KMS-11 (cell line): Measurements from ENCODE around the gene CAPZB.

Source experiments
- H2AFZ ChIP-seq: fragments of 200-600 bp; sonication (generic); 2 replicates; pipeline ENCODE4 v1.6.1; 2016; ENCODE audit warnings: antibody characterized with exemption, mixed run types, low read depth
- H3K27ac ChIP-seq: fragments of 200-600 bp; sonication (generic); 2 replicates; pipeline ENCODE4 v1.6.1; 2016; ENCODE audit warnings: mild to moderate bottlenecking, mixed run types
- H3K27me3 ChIP-seq: fragments of 200-600 bp; sonication (generic); 2 replicates; pipeline ENCODE4 v1.6.1; 2017; ENCODE audit warnings: mild to moderate bottlenecking, low read depth, mixed run types, moderate library complexity; ENCODE audit not compliant: insufficient read depth
- H3K36me3 ChIP-seq: fragments of 200-600 bp; sonication (generic); 2 replicates; pipeline ENCODE4 v1.6.1; 2017; ENCODE audit warnings: mild to moderate bottlenecking, mixed run types; ENCODE audit not compliant: insufficient read depth
- H3K4me1 ChIP-seq: fragments of 200-600 bp; sonication (generic); 2 replicates; pipeline ENCODE4 v1.6.1; 2016; ENCODE audit warnings: mild to moderate bottlenecking, low read depth, mixed run types; ENCODE audit not compliant: poor library complexity, severe bottlenecking
- H3K4me2 ChIP-seq: fragments of 200-600 bp; sonication (generic); 2 replicates; pipeline ENCODE4 v1.7.0; 2016; ENCODE audit warnings: mild to moderate bottlenecking, mixed run types
- H3K4me3 ChIP-seq: fragments of 200-600 bp; sonication (generic); IDR thresholded peaks from 2 replicates; pipeline ENCODE4 v1.6.1; 2017; ENCODE audit warnings: low read depth, low read length, mixed read lengths; ENCODE audit not compliant: insufficient read depth
- H3K79me2 ChIP-seq: fragments of 200-600 bp; sonication (generic); 2 replicates; pipeline ENCODE4 v1.6.1; 2016; ENCODE audit warnings: low read depth, mixed run types; ENCODE audit not compliant: insufficient read depth
- H3K9ac ChIP-seq: fragments of 200-600 bp; sonication (generic); 2 replicates; pipeline ENCODE4 v1.6.1; 2016; ENCODE audit warnings: mild to moderate bottlenecking, mixed run types
- H4K20me1 ChIP-seq: fragments of 200-600 bp; sonication (generic); 2 replicates; pipeline ENCODE4 v1.6.1; 2016; ENCODE audit warnings: mild to moderate bottlenecking, mixed run types; ENCODE audit not compliant: insufficient read depth
- CTCF ChIP-seq: fragments of 200-600 bp; sonication (generic); conservative IDR thresholded peaks from 2 replicates; pipeline ENCODE4 v1.6.1; 2017; ENCODE audit warnings: low read depth, mild to moderate bottlenecking, antibody characterized with exemption, low read length, moderate library complexity, mixed read lengths

Gene CAPZB

GRCh38 chr1:19414515-19415121 lies 70.7 kb downstream of the CAPZB start:
- H2AFZ ChIP-seq: no peak overlapping the region
- no peaks in the 10 kb centered on the region for H3K36me3 ChIP-seq
- TF ChIP-seq CTCF: no peak
- no peak overlapping the region for H3K4me2 ChIP-seq
- 0 out of 2 replicates have a peak, but pooled peaks cover 3% of the 10 kb centered on the region for H4K20me1 ChIP-seq
- H3K4me1 ChIP-seq: no peaks in the 10 kb centered on the region
- H3K27me3 ChIP-seq: no peaks in the 10 kb centered on the region
- no peak overlapping the region for H3K27ac ChIP-seq
- no peak overlapping the region for H3K9ac ChIP-seq
- H3K79me2 ChIP-seq: peaks cover 5% of the 10 kb centered on the region; the same call in 1 of the 2 replicates
- H3K4me3 ChIP-seq: no peak overlapping the region

- Histone ChIP-seq H3K4me1 (no peaks in the 10 kb centered on the region), H3K4me2 (no peak overlapping the region), H3K79me2 (peaks cover 9% of the 10 kb centered on the region; the same call in 1 of the 2 replicates), H3K27ac (no peak overlapping the region), H3K9ac (no peak overlapping the region), H3K27me3 (no peaks in the 10 kb centered on the region), H4K20me1 (0 out of 2 replicates have a peak, but pooled peaks cover 3% of the 10 kb centered on the region), H2AFZ (no peak overlapping the region), H3K36me3 (no peaks in the 10 kb centered on the region), H3K4me3 (no peak overlapping the region)
- TF ChIP-seq CTCF: no peak
Measured at GRCh38 chr1:19413999-19414398, 71.3 kb downstream of the CAPZB start.

GRCh38 chr1:19412654-19413053 lies 72.7 kb downstream of the CAPZB start:
- Histone ChIP-seq H3K36me3 (no peaks in the 10 kb centered on the region), H3K4me3 (no peak overlapping the region), H3K27ac (no peak overlapping the region), H3K79me2 (peaks cover 9% of the 10 kb centered on the region; the same call in 1 of the 2 replicates), H3K4me1 (no peaks in the 10 kb centered on the region), H3K4me2 (no peak overlapping the region), H2AFZ (no peak overlapping the region), H4K20me1 (0 out of 2 replicates have a peak, but pooled peaks cover 3% of the 10 kb centered on the region), H3K27me3 (no peaks in the 10 kb centered on the region), H3K9ac (no peak overlapping the region)
- no peak for TF ChIP-seq CTCF

- Histone ChIP-seq H3K9ac (no peak overlapping the region), H4K20me1 (0 out of 2 replicates have a peak, but pooled peaks cover 3% of the 10 kb centered on the region), H3K4me1 (no peaks in the 10 kb centered on the region), H3K27me3 (no peaks in the 10 kb centered on the region), H3K27ac (no peak overlapping the region), H3K79me2 (peaks cover 9% of the 10 kb centered on the region; the same call in 1 of the 2 replicates), H3K4me2 (no peak overlapping the region), H3K4me3 (no peak overlapping the region), H3K36me3 (no peaks in the 10 kb centered on the region), H2AFZ (no peak overlapping the region)
- no peak for TF ChIP-seq CTCF
Measured at GRCh38 chr1:19411612-19412011, 73.7 kb downstream of the CAPZB start.
